ENCODE measurements around the gene P4HA2.

- no peak for TF ChIP-seq POLR2A (IDR thresholded peaks at IDR 0.05)
- TF ChIP-seq CTCF (IDR thresholded peaks at IDR 0.05): no peak
Observed at GRCh38 chr5:132206782-132207181, 20.9 kb downstream of the P4HA2 start.

Measured in body of pancreas (tissue), 4 donors.